AG10803 (cell line): Measurements from ENCODE around the gene TMEM273.

Source experiments
- DNase-seq: peaks from one replicate; pipeline ENCODE4 v3.0.0; 2010; ENCODE audit warnings: low read depth
- H3K4me3 ChIP-seq: 2 replicates; pipeline ENCODE4 v1.5.1; 2011; ENCODE audit warnings: mild to moderate bottlenecking, low read length, control low read depth
- CTCF ChIP-seq: conservative IDR thresholded peaks from 2 replicates; pipeline ENCODE4 v1.5.1; 2011; ENCODE audit warnings: mild to moderate bottlenecking, low read length, control low read depth, inconsistent platforms

The TMEM273 gene

GRCh38 chr10:49187950-49188761 is at the start of gene TMEM273:
TMEM273 (minus strand) TSS chr10:49188391; CDS start chr10:49188336, 55 bp downstream.
- H3K4me3 ChIP-seq: no peak within 1 kb of the TSS
- no peak for DNase-seq
- TF ChIP-seq CTCF: no peak

- no peak overlapping the region for H3K4me3 ChIP-seq
- no peak for DNase-seq
- TF ChIP-seq CTCF: no peak
These were observed 49.8 kb upstream of the TMEM273 start for GRCh38 chr10:49237985-49238384.

- DNase-seq: no peak
- H3K4me3 ChIP-seq: no peak overlapping the region
- TF ChIP-seq CTCF: no peak
These were observed 47.2 kb upstream of the TMEM273 start for GRCh38 chr10:49235392-49235791.

GRCh38 chr10:49231086-49231820 is 43.1 kb upstream of the TMEM273 start:
- TF ChIP-seq CTCF: no peak
- DNase-seq: no peak

GRCh38 chr10:49230004-49230403 is 41.8 kb upstream of the TMEM273 start:
- no peak overlapping the region for H3K4me3 ChIP-seq
- TF ChIP-seq CTCF: no peak
- no peak for DNase-seq

More at GRCh38 chr10:49231086-49231820, 43.1 kb upstream of the TMEM273 start:
- H3K4me3 ChIP-seq: no peak overlapping the region

GRCh38 chr10:49228677-49229076 is 40.5 kb upstream of the TMEM273 start:
- no peak overlapping the region for H3K4me3 ChIP-seq
- TF ChIP-seq CTCF: no peak
- DNase-seq: no peak

GRCh38 chr10:49227406-49227805 is 39.2 kb upstream of the TMEM273 start:
- no peak overlapping the region for H3K4me3 ChIP-seq
- DNase-seq: no peak
- no peak for TF ChIP-seq CTCF
